Gastroesophageal sphincter (tissue), 3 donors: ENCODE measurements around the gene CORIN.

Experiments used
- CTCF ChIP-seq, 4 experiments: fragments of 200-600 bp in 2 of 4; fragments of 450-650 bp in 2 of 4; sonication (generic) in 1 of 4; IDR thresholded peaks; one replicate each; pipeline ENCODE4 v1.5.1; 2017 to 2019; ENCODE audit warnings: antibody characterized with exemption in 4 of 4, mild to moderate bottlenecking in 2 of 4, moderate library complexity in 2 of 4
- POLR2AphosphoS5 ChIP-seq: sonication (generic); formaldehyde crosslinking; IDR thresholded peaks from one replicate; pipeline ENCODE4 v1.6.1; 2017; ENCODE audit warnings: antibody characterized with exemption

GRCh38 chr4:47839259-47839658 is 1.4 kb upstream of the CORIN start:
- TF ChIP-seq POLR2AphosphoS5, result no peak
- peak in 3 of 4 experiments; percentile 23 to 36 (median 25) for TF ChIP-seq CTCF (IDR thresholded peaks at IDR 0.05)
